ENCODE data around the gene INVS.

Gene INVS

DNA sequence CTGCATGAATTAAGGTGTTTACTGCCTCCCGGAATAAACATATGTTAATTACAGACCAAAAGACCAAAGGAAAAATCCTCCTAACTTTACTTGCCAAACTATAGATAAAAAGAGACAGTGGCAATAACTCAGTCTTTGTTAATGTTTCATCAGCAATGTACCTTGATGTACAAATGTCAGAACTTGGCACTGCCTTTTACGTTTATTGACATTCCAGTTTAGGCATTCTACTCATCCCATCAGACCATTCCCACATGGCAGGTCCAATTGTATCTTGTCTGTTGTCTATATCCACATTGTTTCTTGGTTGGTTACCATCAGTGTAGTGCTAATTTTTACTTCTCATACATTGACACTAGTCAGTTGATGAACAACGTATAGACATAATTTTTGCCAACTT, 168.2 kb downstream of the INVS start:
- no peak for DNase-seq (ENCODE audit: low read depth in 2 of 2, low spot score in 1 of 2)

DNA sequence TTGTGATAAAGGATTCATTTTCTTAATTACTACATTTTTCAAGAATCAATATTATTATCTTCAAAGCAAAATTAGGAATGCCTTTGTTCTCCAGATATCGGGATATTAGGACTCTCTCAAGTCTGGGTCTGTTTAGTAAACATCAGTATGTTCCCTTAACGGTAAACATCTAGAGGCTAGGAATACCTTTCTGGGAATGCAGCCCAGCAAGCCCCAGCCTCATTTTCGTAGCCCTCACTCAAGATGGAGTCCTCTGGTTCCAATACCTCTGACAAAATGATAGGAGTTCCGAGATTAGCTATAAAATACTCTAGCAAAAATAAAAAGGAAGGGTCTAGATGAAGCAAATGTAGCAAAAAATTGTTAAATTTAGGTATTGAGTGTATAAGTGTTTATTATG, 169.2 kb downstream of the INVS start:
- no peak for DNase-seq (ENCODE audit: low read depth in 2 of 2, low spot score in 1 of 2)

DNA sequence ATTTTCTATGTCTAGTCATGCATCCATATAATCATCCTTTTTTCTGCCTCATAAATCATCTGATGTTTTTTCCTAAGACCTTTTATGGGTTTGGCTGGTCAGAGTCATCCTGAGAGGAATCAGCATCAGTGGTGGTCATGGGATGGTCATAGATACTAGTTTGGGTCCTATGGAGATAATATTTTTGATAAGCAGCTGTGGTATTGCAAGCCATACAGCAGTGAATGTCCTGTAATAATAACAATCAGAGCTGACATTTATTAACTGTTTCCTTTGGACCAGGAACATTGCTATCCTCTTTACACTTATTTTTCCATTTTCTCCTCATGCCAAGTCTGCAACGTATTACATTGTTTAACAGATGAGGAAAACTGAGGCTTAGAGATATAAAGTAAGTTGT, 170.6 kb downstream of the INVS start:
- DNase-seq (ENCODE audit: low read depth in 2 of 2, low spot score in 1 of 2) = no peak

DNA sequence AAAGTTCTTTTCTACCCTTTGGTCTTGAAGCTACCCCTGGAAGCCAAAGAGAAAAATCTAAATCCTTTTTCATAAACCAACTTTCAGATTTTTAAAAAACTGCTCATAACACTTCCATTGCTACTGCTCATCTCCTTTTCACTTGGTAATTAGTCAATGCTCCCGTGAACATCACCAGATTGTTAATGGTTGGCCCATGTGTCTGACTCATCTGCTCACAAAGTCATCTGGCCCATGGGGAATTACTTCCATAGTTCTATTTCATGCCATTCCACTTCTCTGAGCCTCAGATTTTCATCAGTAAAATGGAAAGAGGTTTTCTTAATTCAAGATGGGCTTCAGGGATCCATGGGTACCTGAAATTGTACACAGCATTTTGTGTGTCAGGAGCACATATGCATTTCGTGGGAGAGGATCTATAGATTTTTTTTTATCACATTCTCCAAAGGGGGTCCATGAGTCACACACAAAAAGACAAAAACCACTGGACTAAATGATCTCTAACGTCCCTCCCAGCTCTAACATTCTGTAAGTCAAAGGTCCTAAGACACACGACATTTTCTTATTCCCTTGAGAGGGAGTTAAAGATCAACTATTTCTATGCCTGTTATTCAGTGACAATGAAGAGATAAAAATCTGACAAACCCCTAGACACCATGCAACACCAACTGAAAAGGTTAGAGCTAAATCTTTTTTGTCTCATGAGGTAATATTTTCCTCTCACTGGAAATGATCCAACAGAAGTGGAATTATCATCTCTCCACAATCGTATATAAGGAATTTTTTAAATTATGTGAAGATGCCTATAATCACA, 178.3 kb downstream of the INVS start:
- DNase-seq (ENCODE audit: low read depth in 2 of 2, low spot score in 1 of 2) = no peak

DNA sequence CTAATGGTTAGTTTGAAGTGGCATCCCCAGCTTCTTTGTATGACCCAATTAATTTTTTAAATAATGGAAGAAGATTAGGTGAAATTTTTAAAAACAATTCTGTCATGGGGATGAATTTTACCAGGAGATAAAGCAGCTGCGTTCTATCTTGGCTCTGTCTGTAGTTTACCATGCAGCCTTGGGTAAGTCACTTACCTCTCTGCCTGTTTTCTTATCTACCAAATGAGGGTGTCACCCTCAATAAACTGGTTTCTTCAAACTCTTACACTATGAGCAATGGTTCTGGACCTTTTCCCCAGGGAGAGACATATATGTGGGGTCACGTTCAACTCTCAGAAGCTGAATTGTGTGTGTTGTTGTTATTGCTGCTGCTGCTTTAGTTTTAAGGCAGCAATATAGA, 182.0 kb downstream of the INVS start:
- DNase-seq (ENCODE audit: low read depth in 2 of 2, low spot score in 1 of 2) = no peak

DNA sequence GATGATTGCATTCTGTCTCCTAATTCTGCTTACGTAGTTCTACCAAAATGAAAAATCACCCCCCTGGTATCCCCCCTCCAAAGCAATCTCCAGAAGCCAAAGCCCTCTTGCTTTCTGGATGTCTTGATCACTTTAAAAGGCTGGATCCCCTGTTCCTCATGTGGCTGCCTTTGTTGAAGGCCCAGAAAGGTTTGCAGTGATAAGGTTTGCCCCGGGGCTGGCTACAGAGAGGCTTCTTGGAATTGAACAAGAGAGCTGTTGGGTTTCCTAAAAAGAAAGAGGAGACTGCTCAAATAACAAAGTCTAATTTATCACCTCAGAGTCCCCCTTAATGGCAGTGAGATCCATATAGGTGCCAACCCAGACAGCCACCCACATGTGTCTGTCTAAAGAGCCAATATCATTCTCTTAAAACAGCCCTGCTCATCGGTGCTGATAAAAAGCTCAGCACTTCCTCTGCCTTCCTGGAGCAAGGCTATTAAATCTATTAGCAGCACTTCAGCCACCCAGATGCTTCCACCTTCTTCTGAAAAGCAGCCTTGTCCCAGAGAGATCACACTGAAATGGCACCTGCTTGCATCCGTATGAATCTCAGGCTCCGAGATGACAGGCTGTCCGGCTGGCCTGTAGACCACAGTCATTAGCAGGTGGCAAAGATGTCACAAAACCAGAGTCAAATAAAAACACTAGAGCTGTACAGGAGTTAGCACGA, 182.8 kb downstream of the INVS start:
- DNase-seq (ENCODE audit: low read depth in 2 of 2, low spot score in 1 of 2) = no peak

DNA sequence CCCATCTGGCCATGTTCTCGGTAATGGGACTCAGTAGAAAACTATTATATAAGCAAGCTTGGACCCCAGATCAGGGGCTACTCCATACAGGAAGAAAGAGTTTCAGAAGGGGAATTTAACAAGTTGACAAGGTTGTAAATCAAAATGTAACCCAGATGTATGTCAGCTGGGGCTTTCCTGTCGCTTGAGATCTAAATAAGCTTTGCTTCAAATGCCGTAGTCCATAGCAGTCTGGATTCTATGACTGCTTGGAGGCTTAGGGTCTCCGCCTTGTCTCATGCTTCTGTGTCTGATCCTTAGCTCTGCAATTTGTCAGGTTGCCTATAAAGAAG, 183.3 kb downstream of the INVS start:
- DNase-seq (ENCODE audit: low read depth in 2 of 2, low spot score in 1 of 2) = no peak

DNA sequence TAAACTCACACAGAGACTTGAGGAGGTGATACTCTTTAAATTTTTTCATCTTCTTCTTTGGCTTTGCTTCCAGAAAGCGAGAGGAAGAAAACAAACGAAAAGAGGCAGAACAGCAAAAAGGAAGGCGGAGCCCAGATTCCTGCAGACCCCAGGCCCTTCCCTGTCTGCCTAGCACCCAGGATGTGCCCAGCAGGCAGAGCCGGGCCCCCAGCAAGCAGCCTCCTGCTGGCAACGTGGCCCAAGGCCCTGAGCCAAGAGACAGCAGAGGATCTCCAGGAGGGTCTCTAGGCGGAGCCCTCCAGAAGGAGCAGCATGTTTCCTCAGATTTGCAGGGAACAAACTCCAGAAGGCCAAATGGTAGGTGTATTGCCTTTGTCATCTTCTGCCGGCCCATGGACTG, 185.2 kb downstream of the INVS start:
- DNase-seq (ENCODE audit: low read depth in 2 of 2, low spot score in 1 of 2) = no peak

DNA sequence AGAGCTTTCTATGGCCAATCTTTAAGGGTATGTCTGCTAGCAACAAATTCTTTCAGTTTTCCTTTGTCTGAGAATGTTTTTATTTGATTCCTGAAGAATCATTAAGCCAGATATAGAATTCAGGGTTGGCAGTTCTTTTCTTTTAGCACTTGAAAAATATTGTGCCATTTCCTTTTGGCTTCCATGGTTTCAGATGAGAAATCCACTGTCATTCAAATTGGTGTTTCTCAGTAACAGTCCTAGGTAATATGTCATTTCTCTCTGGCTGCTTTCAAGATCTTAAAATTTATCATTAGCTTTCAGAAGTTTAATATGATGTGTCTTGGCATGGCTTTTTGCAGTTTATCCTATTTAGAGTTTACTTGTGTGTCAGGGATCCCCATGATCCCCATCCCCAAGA, 186.0 kb downstream of the INVS start:
- no peak for DNase-seq (ENCODE audit: low read depth in 2 of 2, low spot score in 1 of 2)

DNA sequence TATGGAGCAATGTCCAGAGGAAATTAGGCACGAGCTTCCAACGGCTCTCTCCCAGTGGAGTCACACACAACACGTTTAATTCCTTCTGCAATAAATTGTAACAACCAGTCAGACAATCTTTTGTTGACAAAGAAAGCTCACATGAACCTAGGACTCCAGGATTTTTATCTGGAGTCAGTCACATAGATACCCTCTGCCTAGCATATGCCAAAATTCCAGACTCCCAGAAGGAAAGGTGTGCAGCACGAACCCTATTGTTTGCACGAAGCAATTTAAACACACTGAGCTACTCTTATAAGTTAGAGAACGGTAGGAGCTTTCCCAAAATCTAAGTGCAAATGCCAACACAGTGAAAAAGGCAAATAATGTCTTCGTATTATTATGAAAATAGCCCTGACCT, 186.6 kb downstream of the INVS start:
- no peak for DNase-seq (ENCODE audit: low read depth in 2 of 2, low spot score in 1 of 2)

DNA sequence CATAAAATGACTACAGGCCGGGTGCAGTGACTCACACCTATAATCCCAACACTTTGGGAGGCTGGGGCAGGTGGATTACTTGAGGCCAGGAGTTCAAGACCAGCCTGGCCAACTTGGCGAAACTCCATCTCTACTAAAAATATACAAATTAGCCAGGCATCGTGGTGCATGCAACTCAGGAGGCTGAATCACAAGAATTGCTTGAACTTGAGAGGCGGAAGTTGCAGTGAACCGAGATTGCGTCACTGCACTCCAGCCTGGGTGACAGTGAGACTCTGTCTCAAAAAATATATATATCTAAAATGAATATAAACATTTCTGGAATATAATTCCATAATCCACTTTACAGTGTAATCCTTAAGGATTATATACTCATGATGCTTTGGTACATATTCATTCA, 187.2 kb downstream of the INVS start:
- DNase-seq (ENCODE audit: low read depth in 2 of 2, low spot score in 1 of 2) = no peak

DNA sequence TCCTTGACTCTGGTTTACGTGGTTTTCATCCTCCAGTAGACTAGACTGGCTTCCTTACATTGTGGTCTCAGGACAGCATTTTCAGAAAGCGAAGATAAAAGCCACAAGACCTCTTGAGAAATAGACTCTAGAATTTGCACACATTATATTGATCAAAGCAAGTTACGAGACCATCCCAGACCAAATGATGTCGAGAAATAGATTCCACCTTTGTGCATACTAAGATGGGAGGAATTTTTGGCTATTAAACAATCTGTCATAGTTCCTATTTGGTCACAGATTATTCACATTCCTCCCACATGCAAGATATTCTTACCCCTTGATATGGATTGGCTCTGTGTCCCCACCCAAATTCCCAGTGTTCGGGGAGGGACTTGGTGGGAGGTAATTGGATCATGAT, 188.1 kb downstream of the INVS start:
- DNase-seq (ENCODE audit: low read depth in 2 of 2, low spot score in 1 of 2) = no peak

DNA sequence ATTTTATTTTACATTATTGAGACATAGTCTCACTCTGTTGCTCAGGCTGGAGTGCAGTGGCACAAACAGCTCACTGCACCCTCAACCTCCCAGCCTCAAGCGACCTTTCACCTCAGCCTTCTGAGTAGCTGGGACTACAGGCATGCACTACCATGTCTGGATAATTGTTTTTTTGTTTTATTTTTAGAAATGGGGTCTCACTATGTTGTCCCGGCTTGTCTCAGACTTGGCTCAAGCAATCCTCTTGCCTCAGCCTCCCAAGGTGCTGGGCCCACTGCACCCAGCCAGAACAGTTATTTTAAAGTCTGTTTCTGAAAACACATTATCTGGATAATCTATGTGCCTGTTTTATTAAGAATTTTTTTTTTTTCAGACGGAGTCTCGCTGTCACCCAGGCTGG, 191.7 kb downstream of the INVS start:
- DNase-seq (ENCODE audit: low read depth in 2 of 2, low spot score in 1 of 2) = no peak

DNA sequence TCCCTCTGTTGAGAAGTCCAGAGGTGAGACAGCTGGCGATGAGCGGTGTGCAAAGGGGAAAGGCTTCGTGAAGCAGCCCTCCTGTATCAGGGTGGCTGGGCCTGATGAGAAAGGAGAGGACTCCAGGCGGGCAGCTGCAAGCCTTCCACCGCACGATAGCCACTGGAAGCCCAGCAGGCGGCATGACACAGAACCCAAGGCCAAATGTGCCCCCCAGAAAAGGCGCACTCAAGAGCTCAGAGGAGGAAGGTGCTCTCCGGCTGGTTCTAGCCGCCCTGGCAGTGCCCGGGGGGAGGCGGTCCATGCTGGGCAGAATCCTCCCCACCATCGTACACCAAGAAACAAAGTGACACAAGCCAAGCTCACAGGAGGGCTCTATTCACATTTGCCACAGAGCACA, 193.4 kb downstream of the INVS start:
- no peak for DNase-seq (ENCODE audit: low read depth in 2 of 2, low spot score in 1 of 2)

DNA sequence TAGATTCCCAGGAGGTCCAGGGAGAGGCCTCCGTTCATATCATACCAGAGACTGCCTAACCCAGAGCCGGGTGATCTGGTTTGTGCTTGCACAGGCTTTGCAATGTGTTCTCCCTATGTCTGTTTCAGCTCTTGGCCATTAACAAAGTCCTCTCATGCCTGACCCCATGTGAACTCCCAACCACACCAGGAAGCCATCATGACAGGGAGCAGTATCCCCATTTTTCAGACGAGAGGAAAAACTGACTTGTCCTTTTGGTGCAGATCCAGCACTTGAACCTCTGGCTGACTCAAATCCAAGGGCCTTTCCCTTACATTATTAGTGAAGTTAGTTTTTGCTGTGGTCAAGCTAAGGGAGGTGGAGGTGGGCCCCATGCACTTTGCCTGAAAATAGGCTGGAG, 195.3 kb downstream of the INVS start:
- no peak for DNase-seq (ENCODE audit: low read depth in 2 of 2, low spot score in 1 of 2)

DNA sequence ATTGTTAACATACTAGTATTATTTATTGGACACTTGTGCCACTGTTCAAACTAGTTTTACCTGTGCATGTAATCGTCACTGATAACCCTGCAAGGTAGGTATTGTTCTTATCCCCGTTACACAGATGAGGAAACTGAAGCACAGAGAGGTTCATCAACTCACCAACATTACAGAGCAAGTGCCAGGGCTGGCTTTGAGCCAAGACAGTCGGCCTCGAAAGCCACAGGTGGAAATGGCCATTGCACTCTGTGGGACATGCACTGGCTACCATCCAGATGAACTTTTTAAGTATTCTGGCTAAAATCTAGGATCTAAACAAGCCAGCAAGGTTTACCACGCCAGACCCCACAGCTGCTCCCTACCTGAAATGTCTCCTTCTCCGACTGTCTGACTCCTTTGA, 195.8 kb downstream of the INVS start:
- DNase-seq (ENCODE audit: low read depth in 2 of 2, low spot score in 1 of 2) = no peak

DNA sequence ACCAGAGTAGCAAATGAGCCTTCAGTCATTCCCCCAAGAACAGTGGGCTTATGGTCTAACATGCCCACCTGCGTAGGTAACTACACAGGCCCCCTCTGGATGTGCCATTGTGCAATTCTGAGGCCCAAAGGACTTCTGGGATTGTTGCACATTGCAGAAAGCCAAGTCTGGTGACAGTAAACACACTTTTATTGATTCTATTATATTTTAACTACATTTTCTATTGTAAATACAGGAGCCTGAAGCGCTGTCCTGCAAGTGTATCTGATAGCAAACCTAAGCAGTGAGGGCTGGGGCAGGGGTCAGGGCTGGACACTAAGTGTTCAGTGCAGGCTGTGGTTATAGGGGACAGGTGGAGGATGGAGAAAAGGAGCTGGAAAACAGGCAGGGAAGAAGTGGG, 196.2 kb downstream of the INVS start:
- no peak for DNase-seq (ENCODE audit: low read depth in 2 of 2, low spot score in 1 of 2)

DNA sequence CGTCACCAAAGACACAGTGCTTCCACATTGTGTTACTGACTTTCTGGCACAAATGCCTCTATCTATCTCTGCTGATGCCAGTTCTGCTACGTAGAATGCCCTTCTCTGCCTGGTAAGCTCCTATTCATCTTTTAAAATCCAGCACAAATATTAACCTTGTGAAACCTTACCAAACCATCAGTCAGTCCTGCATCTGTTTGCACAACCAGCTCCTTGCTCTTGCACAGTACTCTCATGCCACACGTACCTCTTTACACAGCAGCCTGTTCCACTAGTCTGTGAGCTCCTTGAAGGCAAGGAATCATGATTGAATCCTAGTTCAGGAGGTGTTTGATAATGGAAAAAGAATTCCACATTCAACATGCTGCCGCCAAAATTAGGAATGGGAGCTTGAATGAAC, 197.4 kb downstream of the INVS start:
- DNase-seq (ENCODE audit: low read depth in 2 of 2, low spot score in 1 of 2) = no peak

DNA sequence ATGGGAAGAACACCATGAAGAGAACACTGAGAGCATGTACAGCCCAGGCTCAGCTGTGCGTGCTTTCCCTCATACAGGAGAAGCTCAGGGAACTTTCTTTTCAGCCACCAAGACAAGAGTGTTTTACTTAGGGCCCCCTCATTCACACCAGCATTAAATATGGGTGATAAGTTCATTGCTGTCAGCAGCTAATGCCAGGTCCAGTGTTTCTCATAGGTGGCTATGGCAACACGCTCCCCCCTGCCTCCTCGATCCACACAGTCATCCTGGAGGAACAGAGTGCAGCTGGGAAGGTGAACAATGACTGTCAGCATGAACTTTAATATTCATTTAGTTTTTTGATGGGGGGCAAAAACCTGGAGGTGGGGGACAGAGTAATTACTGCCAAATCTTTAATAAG, 199.3 kb downstream of the INVS start:
- DNase-seq (ENCODE audit: low read depth in 2 of 2, low spot score in 1 of 2) = no peak

DNA sequence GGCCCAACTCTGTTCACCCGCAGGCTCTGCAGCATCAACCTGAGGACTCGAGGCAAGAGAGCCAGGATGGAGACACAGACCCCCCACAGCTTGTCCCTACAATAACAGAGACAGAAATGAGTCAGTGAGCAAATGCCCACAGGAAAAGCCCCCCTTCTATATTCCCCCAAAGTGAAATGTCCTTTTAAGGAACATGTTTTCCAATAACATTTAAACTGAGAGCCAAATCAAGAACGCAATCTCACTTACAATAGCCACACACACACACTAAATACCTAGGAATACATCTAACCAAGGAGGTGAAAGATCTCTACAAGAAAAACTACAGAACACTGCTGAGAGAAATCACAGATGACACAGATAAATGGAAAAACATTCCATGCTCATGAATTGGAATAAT, 204.7 kb downstream of the INVS start:
- no peak for DNase-seq (ENCODE audit: low read depth in 2 of 2, low spot score in 1 of 2)

DNA sequence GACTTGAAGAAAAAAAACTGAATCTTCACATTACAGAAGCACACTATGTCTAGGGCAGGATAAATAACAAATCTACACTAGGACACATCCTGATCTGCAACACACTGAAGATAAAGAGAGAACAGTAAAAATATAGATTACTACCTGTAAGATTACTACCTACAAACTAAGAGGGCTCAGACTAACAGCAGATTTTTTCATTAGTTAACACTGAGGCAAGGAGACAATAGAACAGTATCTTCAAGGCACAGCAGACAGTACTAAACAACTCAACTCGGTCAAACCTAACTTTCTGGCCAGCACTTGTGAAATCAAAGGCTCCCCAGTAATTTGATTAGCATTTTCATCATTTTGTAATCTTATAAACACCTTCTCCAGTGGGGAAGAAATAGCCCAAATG, 207.2 kb downstream of the INVS start:
- DNase-seq (ENCODE audit: low read depth in 2 of 2, low spot score in 1 of 2) = no peak

DNA sequence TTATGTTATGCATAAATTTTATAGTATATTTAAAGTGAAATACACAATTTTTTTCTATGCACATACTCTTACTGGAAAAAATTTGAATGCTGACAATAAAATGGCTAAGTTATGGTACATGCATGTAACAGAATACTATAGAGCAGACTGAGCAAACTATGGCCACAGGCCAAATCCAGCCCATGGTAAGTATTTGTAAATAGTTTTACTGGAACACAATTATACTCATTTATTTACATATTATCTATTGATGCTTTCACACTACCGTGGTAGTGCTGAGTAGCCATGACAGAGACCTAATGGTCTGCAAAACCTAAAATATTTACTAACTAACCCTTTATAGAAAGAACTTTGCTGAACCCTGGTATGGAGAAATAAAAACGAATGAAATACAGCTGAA, 208.0 kb downstream of the INVS start:
- DNase-seq (ENCODE audit: low read depth in 2 of 2, low spot score in 1 of 2) = no peak

DNA sequence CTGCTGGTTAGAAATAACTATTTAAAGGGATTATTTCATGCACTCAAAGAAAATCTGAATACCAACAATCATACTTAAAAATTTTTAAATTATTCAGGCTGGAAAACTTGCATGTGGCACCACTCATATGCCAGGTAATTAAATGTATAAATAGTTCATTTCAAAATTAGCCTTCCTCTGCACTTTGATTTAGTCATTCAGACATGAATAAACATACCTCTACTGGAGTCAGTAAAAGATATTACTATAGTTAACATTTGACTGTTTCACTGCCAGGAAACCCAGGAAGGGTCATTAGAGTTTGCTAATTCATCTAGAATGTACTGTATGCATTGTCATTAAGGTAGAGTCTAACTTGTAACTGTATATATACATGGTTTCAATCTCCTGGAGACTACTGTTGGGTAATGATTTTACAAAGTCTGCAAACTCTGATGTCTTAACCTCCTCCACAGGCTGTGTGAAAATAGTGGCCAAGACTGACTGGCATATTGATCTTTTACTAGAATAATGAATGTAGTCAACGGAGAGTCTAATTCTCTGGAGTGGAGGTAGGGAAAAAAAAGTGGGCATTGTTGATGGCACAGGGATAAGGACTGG, 210.0 kb downstream of the INVS start:
- no peak for DNase-seq (ENCODE audit: low read depth in 2 of 2, low spot score in 1 of 2)

Data from stimulated activated CD8-positive, alpha-beta memory T cell treated with anti-CD3 and anti-CD28 coated beads, Interleukin-4, amount 100 ng/mL, for 1 hour (primary cell).